Mucosa of stomach (tissue), 1 donor: ENCODE data around the gene SLC26A9.

Experiments
- H3K27me3 ChIP-seq: one replicate; pipeline ENCODE4 v1.7.0; 2013; ENCODE audit warnings: mild to moderate bottlenecking, low read length; ENCODE audit not compliant: control insufficient read depth, insufficient read depth
- H3K36me3 ChIP-seq: one replicate; pipeline ENCODE4 v1.7.0; 2013; ENCODE audit warnings: low read length; ENCODE audit not compliant: control insufficient read depth, insufficient read depth
- H3K4me1 ChIP-seq: one replicate; pipeline ENCODE4 v1.7.0; 2013; ENCODE audit warnings: mild to moderate bottlenecking, low read length; ENCODE audit not compliant: control insufficient read depth, insufficient read depth
- H3K4me3 ChIP-seq: one replicate; pipeline ENCODE4 v1.7.0; 2013; ENCODE audit warnings: low read length
- H3K9ac ChIP-seq: one replicate; pipeline ENCODE4 v1.7.0; 2013; ENCODE audit warnings: mild to moderate bottlenecking, low read length, moderate library complexity
- H3K9me3 ChIP-seq: one replicate; pipeline ENCODE4 v1.7.0; 2013; ENCODE audit warnings: mild to moderate bottlenecking, low read length, moderate library complexity; ENCODE audit not compliant: control insufficient read depth
- donor health status: Pancreatic carcinoma.

The SLC26A9 gene

GRCh38 chr1:205943245-205943644 is at the start of gene SLC26A9:
TSS of gene SLC26A9 (minus strand) at chr1:205943456. CDS start at chr1:205935820, 7,636 bp downstream.
- Histone ChIP-seq H3K9me3 (no peaks in the 10 kb centered on the region), H3K27me3 (peaks cover 4% of the 10 kb centered on the region), H3K9ac (peak within 1 kb of the TSS; percentile 67), H3K36me3 (no peaks in the 10 kb centered on the region), H3K4me3 (peak within 1 kb of the TSS; percentile 35), H3K4me1 (peaks cover 75% of the 10 kb centered on the region)

- Histone ChIP-seq H3K36me3 (no peaks in the 10 kb centered on the region), H3K9me3 (no peaks in the 10 kb centered on the region), H3K4me3 (no peak overlapping the region), H3K4me1 (no peaks in the 10 kb centered on the region), H3K27me3 (no peaks in the 10 kb centered on the region), H3K9ac (no peak overlapping the region)
These were observed 49.1 kb upstream of the SLC26A9 start for GRCh38 chr1:205992218-205992882.

GRCh38 chr1:205991237-205991636 is 48.0 kb upstream of the SLC26A9 start:
- Histone ChIP-seq H3K9ac (no peak overlapping the region), H3K4me1 (no peaks in the 10 kb centered on the region), H3K9me3 (no peaks in the 10 kb centered on the region), H3K27me3 (no peaks in the 10 kb centered on the region), H3K4me3 (no peak overlapping the region), H3K36me3 (no peaks in the 10 kb centered on the region)

GRCh38 chr1:205990226-205990625 is 47.0 kb upstream of the SLC26A9 start:
- no peaks in the 10 kb centered on the region for H3K4me1 ChIP-seq
- H3K27me3 ChIP-seq = no peaks in the 10 kb centered on the region
- no peak overlapping the region for H3K9ac ChIP-seq
- H3K9me3 ChIP-seq = no peaks in the 10 kb centered on the region
- no peak overlapping the region for H3K4me3 ChIP-seq
- no peaks in the 10 kb centered on the region for H3K36me3 ChIP-seq

GRCh38 chr1:205989786-205990185 is 46.5 kb upstream of the SLC26A9 start:
- Histone ChIP-seq H3K9me3 (no peaks in the 10 kb centered on the region), H3K27me3 (no peaks in the 10 kb centered on the region), H3K4me1 (no peaks in the 10 kb centered on the region), H3K36me3 (no peaks in the 10 kb centered on the region), H3K9ac (no peak overlapping the region), H3K4me3 (no peak overlapping the region)

GRCh38 chr1:205988585-205988995 is 45.3 kb upstream of the SLC26A9 start:
- H3K9ac ChIP-seq = no peak overlapping the region
- H3K27me3 ChIP-seq = no peaks in the 10 kb centered on the region
- peaks cover 12% of the 10 kb centered on the region for H3K4me1 ChIP-seq
- H3K36me3 ChIP-seq = no peaks in the 10 kb centered on the region
- no peak overlapping the region for H3K4me3 ChIP-seq
- no peaks in the 10 kb centered on the region for H3K9me3 ChIP-seq

GRCh38 chr1:205986861-205987260 is 43.6 kb upstream of the SLC26A9 start:
- Histone ChIP-seq H3K9me3 (no peaks in the 10 kb centered on the region), H3K36me3 (no peaks in the 10 kb centered on the region)

GRCh38 chr1:205986292-205986691 is 43.0 kb upstream of the SLC26A9 start:
- no peaks in the 10 kb centered on the region for H3K9me3 ChIP-seq
- no peaks in the 10 kb centered on the region for H3K27me3 ChIP-seq
- peaks cover 12% of the 10 kb centered on the region for H3K4me1 ChIP-seq
- H3K9ac ChIP-seq = no peak overlapping the region
- H3K4me3 ChIP-seq = no peak overlapping the region
- no peaks in the 10 kb centered on the region for H3K36me3 ChIP-seq

More at GRCh38 chr1:205986861-205987260, 43.6 kb upstream of the SLC26A9 start:
- no peak overlapping the region for H3K4me3 ChIP-seq
- no peak overlapping the region for H3K9ac ChIP-seq
- H3K27me3 ChIP-seq = no peaks in the 10 kb centered on the region
- H3K4me1 ChIP-seq = peaks cover 12% of the 10 kb centered on the region

GRCh38 chr1:205985330-205986005 is 42.2 kb upstream of the SLC26A9 start:
- H3K4me1 ChIP-seq = peaks cover 12% of the 10 kb centered on the region
- no peaks in the 10 kb centered on the region for H3K36me3 ChIP-seq
- H3K27me3 ChIP-seq = no peaks in the 10 kb centered on the region
- no peak overlapping the region for H3K9ac ChIP-seq
- H3K9me3 ChIP-seq = no peaks in the 10 kb centered on the region
- H3K4me3 ChIP-seq = no peak overlapping the region

- Histone ChIP-seq H3K9me3 (no peaks in the 10 kb centered on the region), H3K27me3 (no peaks in the 10 kb centered on the region), H3K36me3 (no peaks in the 10 kb centered on the region), H3K4me1 (peaks cover 12% of the 10 kb centered on the region), H3K4me3 (no peak overlapping the region), H3K9ac (no peak overlapping the region)
These were observed 40.9 kb upstream of the SLC26A9 start for GRCh38 chr1:205983925-205984725.

GRCh38 chr1:205981257-205981656 is 38.0 kb upstream of the SLC26A9 start:
- H3K4me3 ChIP-seq = no peak overlapping the region
- H3K9me3 ChIP-seq = no peaks in the 10 kb centered on the region
- H3K27me3 ChIP-seq = no peaks in the 10 kb centered on the region
- H3K4me1 ChIP-seq = peaks cover 21% of the 10 kb centered on the region
- H3K9ac ChIP-seq = no peak overlapping the region
- no peaks in the 10 kb centered on the region for H3K36me3 ChIP-seq
